HepG2 (cell line): ENCODE results near the gene FAM216A. TPM values are rescaled to one million over a fixed set of nuclear protein-coding genes. Genes with fewer than 3 reads are reported as not detected.

Experiments used
- JDP2 ChIP-seq: sonication (generic); formaldehyde crosslinking; IDR thresholded peaks from 2 replicates; pipeline ENCODE4 v1.8.1; 2022; ENCODE audit warnings: missing genetic modification reagents, borderline replicate concordance
- POGZ ChIP-seq: sonication (generic); formaldehyde crosslinking; IDR thresholded peaks from 2 replicates; pipeline ENCODE4 v1.4.0; 2020; ENCODE audit warnings: mild to moderate bottlenecking, missing genetic modification reagents
- RBFOX2 ChIP-seq: fragments of 200-400 bp; formaldehyde crosslinking; IDR thresholded peaks from 2 replicates; pipeline ENCODE4 v1.6.1; 2017; ENCODE audit warnings: low read depth, mild to moderate bottlenecking, low read length
- REPIN1 ChIP-seq: sonication (generic); formaldehyde crosslinking; IDR thresholded peaks from 2 replicates; pipeline ENCODE4 v1.8.0; 2022; ENCODE audit warnings: missing genetic modification reagents, low read depth, mild to moderate bottlenecking, borderline replicate concordance
- TBL1XR1 ChIP-seq: fragments of 150-350 bp; IDR thresholded peaks from 2 replicates; pipeline ENCODE4 v1.6.1; 2014; ENCODE audit warnings: borderline replicate concordance, low read length; ENCODE audit not compliant: partially characterized antibody
- ZBED4 ChIP-seq: sonication (generic); formaldehyde crosslinking; IDR thresholded peaks from 2 replicates; pipeline ENCODE4 v1.4.0; 2020; ENCODE audit warnings: missing genetic modification reagents, borderline replicate concordance
- ZFP41 ChIP-seq: sonication (generic); formaldehyde crosslinking; IDR thresholded peaks from 2 replicates; pipeline ENCODE4 v1.4.0; 2020; ENCODE audit warnings: mild to moderate bottlenecking, missing genetic modification reagents, borderline replicate concordance
- ZNF274 ChIP-seq: sonication (generic); formaldehyde crosslinking; IDR thresholded peaks from 2 replicates; pipeline ENCODE4 v1.5.1; 2020; ENCODE audit warnings: mild to moderate bottlenecking, missing genetic modification reagents
- ZNF567 ChIP-seq: sonication (generic); formaldehyde crosslinking; IDR thresholded peaks from 2 replicates; pipeline ENCODE4 v1.8.1; 2023; ENCODE audit warnings: mild to moderate bottlenecking, missing genetic modification reagents, borderline replicate concordance
- ZNF580 ChIP-seq: IDR thresholded peaks from 2 replicates; pipeline ENCODE4 v1.6.1; 2016; ENCODE audit warnings: low read depth, borderline replicate concordance
- ZNF691 ChIP-seq: sonication (generic); formaldehyde crosslinking; IDR thresholded peaks from 2 replicates; pipeline ENCODE4 v1.4.0; 2020; ENCODE audit warnings: missing genetic modification reagents, low read depth, mild to moderate bottlenecking, borderline replicate concordance
- ZNF720 ChIP-seq: sonication (generic); formaldehyde crosslinking; IDR thresholded peaks from 2 replicates; pipeline ENCODE4 v1.4.0; 2020; ENCODE audit warnings: missing genetic modification reagents
- ZNF780A ChIP-seq: sonication (generic); formaldehyde crosslinking; IDR thresholded peaks from 2 replicates; pipeline ENCODE4 v1.8.0; 2022; ENCODE audit warnings: mild to moderate bottlenecking, missing genetic modification reagents, moderate library complexity
- ZNF878 ChIP-seq: sonication (generic); formaldehyde crosslinking; IDR thresholded peaks from 2 replicates; pipeline ENCODE4 v1.8.1; 2023; ENCODE audit warnings: mild to moderate bottlenecking, missing genetic modification reagents, moderate library complexity
- ZSCAN12 ChIP-seq: sonication (generic); formaldehyde crosslinking; IDR thresholded peaks from 2 replicates; pipeline ENCODE4 v1.9.0; 2021; ENCODE audit warnings: mild to moderate bottlenecking, missing genetic modification reagents
- ZSCAN20 ChIP-seq: sonication (generic); formaldehyde crosslinking; IDR thresholded peaks from 2 replicates; pipeline ENCODE4 v1.4.0; 2020; ENCODE audit warnings: missing genetic modification reagents, mild to moderate bottlenecking, borderline replicate concordance
- ZSCAN21 ChIP-seq: sonication (generic); formaldehyde crosslinking; IDR thresholded peaks from 2 replicates; pipeline ENCODE4 v1.8.0; 2022; ENCODE audit warnings: mild to moderate bottlenecking, missing genetic modification reagents, moderate library complexity, borderline replicate concordance
- polyA plus RNA-seq, 8 experiments: library from polyadenylated mRNA; depleted of rRNA in 3 of 8; stranded (reverse) in 7 of 8; unstranded in 1 of 8; fragments of >200 nt; fragmentation: Illumina TruSeq in 4 of 8; extraction: Trizol in 4 of 8; gene quantifications; 2 replicates each; pipeline versions ENCODE4 v1.2.1 to v1.2.3, GENCODE V29; 2011 to 2016; ENCODE audit warnings: low read depth in 4 of 8, missing spikeins in 1 of 8, mixed read lengths in 1 of 8; ENCODE audit not compliant: insufficient read depth in 1 of 8
- total RNA-seq, 5 experiments: library from RNA; depleted of rRNA; stranded (reverse); fragments of >200 nt; fragmentation: Illumina TruSeq; extraction: Trizol; gene quantifications; 2 replicates each; pipeline ENCODE4 v1.2.3, GENCODE V29; 2016; ENCODE audit warnings: low read depth in 1 of 5

Gene FAM216A
- total and polyA plus RNA-seq, 2 of the 13 experiments (the other 11 are each of a cell fraction or from before 2014, with no cell fraction given), result 20.3 to 31.2 TPM

GRCh38 chr12:110501752-110502738, 33.4 kb downstream of the FAM216A start, which contains the start of the genes RAD9B and VPS29 (continued):
- peak; percentile 68; the same call in 1 of the 2 replicates for TF ChIP-seq ZNF691 (CRISPR knock-in tag)
- TF ChIP-seq REPIN1 (CRISPR knock-in tag), result peak; percentile 98
- TF ChIP-seq RBFOX2, result peak; percentile 96
- TF ChIP-seq ZNF878 (CRISPR knock-in tag), result peak; percentile 100
- TF ChIP-seq ZNF580 (CRISPR knock-in tag), result peak; percentile 95; the same call in 1 of the 2 replicates
- peak; percentile 86; the same call in 1 of the 2 replicates for TF ChIP-seq ZFP41 (CRISPR knock-in tag)
- TF ChIP-seq ZNF274 (CRISPR knock-in tag), result peak; percentile 99
- peak; percentile 93; the same call in 1 of the 2 replicates for TF ChIP-seq ZSCAN20 (CRISPR knock-in tag)
- TF ChIP-seq ZNF780A (CRISPR knock-in tag), result peak; percentile 74; the same call in 1 of the 2 replicates
- TF ChIP-seq ZNF567 (CRISPR knock-in tag), result no peak
- TF ChIP-seq ZNF720, result 0 out of 2 replicates have a peak, but pooled peaks have one; percentile 66
- 0 out of 2 replicates have a peak, but pooled peaks have one; percentile 39 for TF ChIP-seq ZSCAN12 (CRISPR knock-in tag)
- peak; percentile 61 for TF ChIP-seq TBL1XR1
- peak; percentile 12 for TF ChIP-seq ZBED4
- TF ChIP-seq ZSCAN21 (CRISPR knock-in tag), result peak; percentile 95
- peak; percentile 97 for TF ChIP-seq POGZ (CRISPR knock-in tag)
- TF ChIP-seq JDP2, result no peak
